Activated CD8-positive, alpha-beta memory T cell treated with anti-CD3 and anti-CD28 coated beads for 4 hours (primary cell): ENCODE measurements around the gene ZNF483.
"Not testable (repeated sequence)": the region's sequence is repeated elsewhere in the genome, so short reads cannot be mapped to it uniquely, and the experiment has no call there.

Source experiments
- DNase-seq, 2 donors: peaks; one replicate each; pipeline ENCODE4 v3.0.0-alpha.2; 2020; ENCODE audit warnings: low read depth in 2 of 2

ZNF483 gene

GRCh38 chr9:111610149-111610548 lies 85.2 kb downstream of the ZNF483 start:
- DNase-seq = no peak

GRCh38 chr9:111610845-111611244 lies 85.9 kb downstream of the ZNF483 start:
- no peak for DNase-seq

DNA sequence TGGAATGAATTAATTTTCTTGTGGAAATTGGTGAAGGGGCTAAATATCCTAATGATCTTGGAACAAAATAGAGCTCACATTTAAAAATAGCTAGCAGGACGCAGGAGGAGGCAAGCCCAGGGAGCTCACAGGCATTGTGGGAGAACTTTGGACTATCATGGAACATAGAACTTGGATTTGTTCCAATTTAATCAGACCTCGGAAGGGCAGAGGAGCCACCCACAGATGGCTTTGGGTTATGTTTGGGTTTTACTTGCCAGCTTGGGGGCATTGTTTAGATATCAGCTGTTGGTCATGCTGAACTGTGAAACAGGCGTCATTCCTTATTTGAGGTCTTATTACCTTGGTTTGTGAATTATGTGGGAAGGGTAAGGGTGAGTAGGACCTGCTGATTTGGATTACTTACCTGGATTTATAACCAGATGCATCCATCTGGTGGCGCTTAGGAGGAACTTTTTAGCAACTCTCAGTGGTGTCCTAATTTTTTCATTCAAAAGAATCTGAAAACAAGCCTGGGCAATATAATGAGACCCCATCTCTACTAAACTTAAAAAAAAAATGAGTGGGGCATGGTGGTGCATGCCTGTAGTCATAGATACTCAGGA lies 88.6 kb downstream of the ZNF483 start:
- no peak for DNase-seq

DNA sequence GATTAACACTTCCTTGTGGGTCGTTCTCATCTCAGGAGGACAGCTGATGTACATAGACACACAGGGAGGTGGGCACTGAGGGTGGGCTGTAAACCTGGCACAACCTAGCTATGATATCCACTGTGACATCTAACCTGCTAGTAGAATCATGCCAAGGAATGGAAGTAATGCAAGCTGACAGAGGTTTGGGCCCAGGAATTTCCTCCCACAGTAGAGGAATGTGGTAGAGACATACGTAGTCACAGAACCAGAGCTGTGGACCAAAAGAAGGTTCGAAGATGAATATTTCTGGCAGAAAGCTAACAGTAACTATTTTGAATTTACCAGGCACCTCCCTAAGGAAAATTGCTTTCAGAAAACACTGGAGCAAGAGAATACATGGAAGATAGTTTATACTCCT lies 90.9 kb downstream of the ZNF483 start:
- DNase-seq = no peak

- DNase-seq = not testable (repeated sequence)
These were observed 92.4 kb downstream of the ZNF483 start for GRCh38 chr9:111617349-111617748.

DNA sequence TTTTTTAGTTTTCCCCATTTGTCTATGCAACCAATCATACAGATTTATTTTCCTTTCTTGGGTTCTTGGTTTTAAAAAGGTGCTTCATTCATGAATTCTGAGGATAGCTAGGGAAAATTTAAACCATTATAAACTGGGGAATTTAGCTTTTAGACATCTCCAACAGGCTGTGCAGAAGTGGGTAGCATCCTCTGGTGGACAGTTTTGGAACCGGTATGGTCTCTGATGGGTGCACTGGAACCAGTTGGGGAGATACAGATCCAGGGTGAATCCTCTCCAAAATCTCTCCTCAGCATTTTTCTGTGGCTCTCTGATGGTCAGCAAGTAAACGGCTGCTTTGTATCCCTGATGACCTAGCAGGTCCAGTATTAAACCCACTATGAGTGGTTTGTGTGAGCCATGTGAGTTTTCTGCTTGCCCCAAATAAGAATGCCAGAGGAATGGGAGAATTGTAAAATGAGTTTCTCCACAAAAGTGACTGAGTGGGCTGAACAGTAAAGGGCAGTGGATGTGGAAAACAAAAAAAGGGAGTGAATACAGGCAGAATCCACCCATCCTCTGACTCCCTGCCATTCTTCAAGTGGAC lies 97.0 kb downstream of the ZNF483 start:
- no peak for DNase-seq

GRCh38 chr9:111622626-111623025 lies 97.6 kb downstream of the ZNF483 start:
- DNase-seq = no peak
